Esophagus squamous epithelium (tissue), 5 donors: ENCODE measurements around the gene CDK6. TPM values are rescaled to one million over a fixed set of nuclear protein-coding genes. Genes with fewer than 3 reads are reported as not detected.

Experiments used
- DNase-seq: peaks from one replicate; lab custom pipeline; 2025; lab: John Stamatoyannopoulos, UW
- H3K27ac ChIP-seq, 4 donors: fragments of 200-600 bp; sonication (generic); one replicate each; pipeline ENCODE4 v1.5.1; 2016 to 2019; ENCODE audit warnings: mild to moderate bottlenecking in 1 of 4
- H3K27me3 ChIP-seq, 4 donors: fragments of 200-600 bp; sonication (generic); 1 replicate in 3 of 4; 2 replicates in 1 of 4; pipeline versions ENCODE4 v1.5.1 to v1.6.0; 2017 to 2021; ENCODE audit warnings: antibody characterized with exemption in 1 of 4
- H3K36me3 ChIP-seq, 3 donors: fragments of 200-600 bp; sonication (generic); one replicate each; pipeline ENCODE4 v1.5.1; 2016 to 2019
- H3K4me1 ChIP-seq, 3 donors: fragments of 200-600 bp; sonication (generic); one replicate each; pipeline ENCODE4 v1.5.1; 2017 to 2019
- H3K4me3 ChIP-seq, 4 donors: fragments of 200-600 bp; sonication (generic); 1 replicate in 3 of 4; 2 replicates in 1 of 4; pipeline ENCODE4 v1.5.1; 2016 to 2019; ENCODE audit warnings: mild to moderate bottlenecking in 2 of 4, moderate library complexity in 1 of 4
- H3K9me3 ChIP-seq, 3 donors: fragments of 200-600 bp; sonication (generic); one replicate each; pipeline ENCODE4 v1.5.1; 2016 to 2019
- POLR2A ChIP-seq, 4 donors: fragments of 450-650 bp; IDR thresholded peaks; one replicate each; pipeline ENCODE4 v1.6.1; 2017; ENCODE audit warnings: antibody characterized with exemption in 4 of 4, mild to moderate bottlenecking in 4 of 4, moderate library complexity in 3 of 4
- WGBS, 2 donors: methylation state at CpG; one replicate each; pipeline ENCODE4 v1.1.5; 2018; 5-methylcytosine and 5-hydroxymethylcytosine counted together
- intact Hi-C: fragments of 100-400 bp; cut with DNase I; formaldehyde crosslinking; loops from one replicate; pipeline ENCODE4 v1.15.0; 2022
- total RNA-seq, 4 donors: library from RNA; depleted of rRNA; stranded (reverse); fragments of >200 nt; gene quantifications; one replicate each; pipeline ENCODE4 v1.1.0, GENCODE V29; 2016
- TF ChIP-seq, protein P1 (sequence below), 6 experiments: fragments of 450-650 bp in 4 of 6; fragments of 200-600 bp in 2 of 6; sonication (generic) in 2 of 6; IDR thresholded peaks; one replicate each; pipeline ENCODE4 v1.5.1; 2016 to 2019; ENCODE audit warnings: antibody characterized with exemption in 6 of 6, mild to moderate bottlenecking in 4 of 6, moderate library complexity in 4 of 6
- donor health status: DM: yes; HTN: yes; CAD: no.

Gene CDK6
- total RNA-seq, 4 donors from 2014 or later = 15.6 to 59.2 (median 32.4) TPM

DNA sequence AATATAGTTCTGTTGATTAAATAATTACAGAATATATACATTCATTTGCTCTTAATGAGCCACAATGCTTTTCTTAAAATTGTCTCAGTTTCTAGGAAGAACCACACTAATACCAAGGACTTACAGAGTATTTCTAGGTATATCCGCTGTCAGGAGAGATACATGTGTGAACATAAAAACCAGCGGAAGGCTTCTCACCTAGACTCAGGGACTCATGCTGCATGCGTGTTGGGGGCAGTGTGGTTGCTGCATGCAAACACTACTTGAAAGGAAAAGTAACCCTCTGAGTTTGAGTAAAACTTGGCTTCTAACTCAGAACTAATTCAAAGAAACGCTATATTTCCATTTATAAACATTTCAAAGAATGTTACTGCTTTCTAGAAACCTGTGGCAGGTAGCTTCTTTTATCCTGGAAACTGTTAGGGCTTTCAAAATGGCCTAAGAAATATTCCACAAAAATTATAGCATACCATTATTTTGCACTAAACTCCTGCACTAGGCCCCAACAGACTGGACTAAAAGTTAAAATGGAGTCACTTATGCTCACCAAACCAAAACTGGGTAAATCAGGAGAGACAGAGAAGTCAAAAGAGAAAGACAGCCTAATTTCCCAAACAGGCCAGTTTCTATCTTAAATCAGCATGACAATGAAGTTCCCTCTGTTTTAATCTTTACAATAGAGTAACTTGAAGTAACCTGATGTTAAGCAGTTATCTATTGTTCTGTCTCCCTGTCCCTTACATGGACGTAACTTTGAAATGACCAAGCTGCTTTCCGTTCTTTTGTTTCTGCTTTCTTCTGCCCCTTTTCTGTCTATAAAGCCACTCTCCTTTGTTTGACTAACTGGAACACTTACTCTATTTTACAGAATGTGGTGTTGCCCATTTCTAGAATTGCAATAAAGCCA lies 151.0 kb downstream of the CDK6 start:
- no peak for TF ChIP-seq POLR2A (IDR thresholded peaks at IDR 0.05)
- TF ChIP-seq, protein P1, sequence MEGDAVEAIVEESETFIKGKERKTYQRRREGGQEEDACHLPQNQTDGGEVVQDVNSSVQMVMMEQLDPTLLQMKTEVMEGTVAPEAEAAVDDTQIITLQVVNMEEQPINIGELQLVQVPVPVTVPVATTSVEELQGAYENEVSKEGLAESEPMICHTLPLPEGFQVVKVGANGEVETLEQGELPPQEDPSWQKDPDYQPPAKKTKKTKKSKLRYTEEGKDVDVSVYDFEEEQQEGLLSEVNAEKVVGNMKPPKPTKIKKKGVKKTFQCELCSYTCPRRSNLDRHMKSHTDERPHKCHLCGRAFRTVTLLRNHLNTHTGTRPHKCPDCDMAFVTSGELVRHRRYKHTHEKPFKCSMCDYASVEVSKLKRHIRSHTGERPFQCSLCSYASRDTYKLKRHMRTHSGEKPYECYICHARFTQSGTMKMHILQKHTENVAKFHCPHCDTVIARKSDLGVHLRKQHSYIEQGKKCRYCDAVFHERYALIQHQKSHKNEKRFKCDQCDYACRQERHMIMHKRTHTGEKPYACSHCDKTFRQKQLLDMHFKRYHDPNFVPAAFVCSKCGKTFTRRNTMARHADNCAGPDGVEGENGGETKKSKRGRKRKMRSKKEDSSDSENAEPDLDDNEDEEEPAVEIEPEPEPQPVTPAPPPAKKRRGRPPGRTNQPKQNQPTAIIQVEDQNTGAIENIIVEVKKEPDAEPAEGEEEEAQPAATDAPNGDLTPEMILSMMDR (IDR thresholded peaks at IDR 0.05) = no peak
- no peak for DNase-seq
- WGBS, 2 donors = 86 to 90% methylated on average over 6 of the region's 6 CpGs
- Histone ChIP-seq H3K27me3 (no peaks in the 10 kb centered on the region), H3K4me3 (no peak overlapping the region), H3K9me3 (no peaks in the 10 kb centered on the region), H3K27ac (no peak overlapping the region), H3K4me1 (peaks cover 0 to 16% (median 5%) of the 10 kb centered on the region in 3 donors), H3K36me3 (no peaks in the 10 kb centered on the region)
- intact Hi-C loops = no loop called here

DNA sequence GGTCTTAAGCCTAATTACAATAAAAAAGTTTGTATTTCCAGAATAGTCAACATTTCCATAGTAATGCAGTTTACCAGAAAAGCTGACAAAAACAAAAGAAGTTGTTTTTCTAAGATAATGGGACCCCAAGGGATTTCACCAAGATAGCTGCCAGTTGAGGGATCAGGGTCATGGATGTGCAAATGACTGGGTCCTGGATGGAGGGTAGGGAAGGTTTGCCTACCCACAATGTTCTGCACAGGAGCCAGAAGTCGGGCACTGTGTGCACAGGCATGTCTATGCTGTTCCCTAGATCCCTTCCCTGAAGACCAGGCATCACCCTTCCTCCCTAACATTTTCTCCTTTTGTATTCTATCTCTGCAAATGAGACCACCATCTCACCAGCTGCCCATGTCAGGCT lies 152.1 kb downstream of the CDK6 start:
- TF ChIP-seq POLR2A (IDR thresholded peaks at IDR 0.05) = no peak
- TF ChIP-seq, protein P1 (IDR thresholded peaks at IDR 0.05) = no peak
- no peak overlapping the region for H3K27ac ChIP-seq

DNA sequence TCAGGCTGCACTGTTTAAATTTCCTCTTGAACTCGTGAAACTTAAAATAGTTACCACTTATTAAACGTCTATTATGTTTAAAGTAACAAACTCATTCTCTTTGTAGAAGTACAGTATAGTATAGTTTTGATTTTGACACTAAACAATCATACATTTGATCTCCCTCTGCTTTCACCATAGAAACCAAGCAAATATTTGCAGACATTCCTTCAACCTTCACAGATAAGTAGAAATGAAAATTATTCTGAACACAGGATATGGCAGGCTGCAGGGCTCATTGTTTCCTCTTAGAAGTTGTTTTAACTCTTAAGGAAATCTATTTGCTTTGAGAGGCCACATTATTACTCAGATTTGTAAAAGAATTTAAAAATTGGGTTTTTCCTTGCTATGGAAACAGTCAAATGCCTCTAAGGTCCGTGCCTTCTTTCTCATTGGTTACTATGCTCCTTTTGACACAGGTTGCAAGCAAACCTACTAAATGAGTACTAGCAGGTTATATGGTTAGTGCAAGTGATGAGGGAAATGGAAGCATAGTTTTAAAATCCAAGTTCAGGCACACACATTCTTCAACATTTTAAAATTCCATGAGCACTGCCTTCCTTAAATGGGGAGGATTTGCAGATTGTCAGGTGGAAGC lies 153.4 kb downstream of the CDK6 start:
- no peaks in the 10 kb centered on the region for H3K36me3 ChIP-seq
- no peak overlapping the region for H3K27ac ChIP-seq
- H3K4me1 ChIP-seq = peaks cover 0 to 16% (median 5%) of the 10 kb centered on the region in 3 donors
- no peaks in the 10 kb centered on the region for H3K9me3 ChIP-seq
- DNase-seq = no peak
- WGBS, 2 donors = 19 to 32% methylated on average over 3 of the region's 3 CpGs
- intact Hi-C loops = no loop called here
- H3K4me3 ChIP-seq = no peak overlapping the region
- TF ChIP-seq POLR2A (IDR thresholded peaks at IDR 0.05) = no peak
- TF ChIP-seq, protein P1 (IDR thresholded peaks at IDR 0.05) = no peak
- H3K27me3 ChIP-seq = no peaks in the 10 kb centered on the region

More for the DNA sequence above, 152.1 kb downstream of the CDK6 start:
- H3K4me1 ChIP-seq = peaks cover 0 to 16% (median 5%) of the 10 kb centered on the region in 3 donors
- intact Hi-C loops = no loop called here
- WGBS, 2 donors = 90 to 100% methylated on average over 1 of the region's 1 CpG
- no peak overlapping the region for H3K4me3 ChIP-seq
- H3K9me3 ChIP-seq = no peaks in the 10 kb centered on the region
- no peak for DNase-seq
- H3K27me3 ChIP-seq = no peaks in the 10 kb centered on the region
- no peaks in the 10 kb centered on the region for H3K36me3 ChIP-seq

DNA sequence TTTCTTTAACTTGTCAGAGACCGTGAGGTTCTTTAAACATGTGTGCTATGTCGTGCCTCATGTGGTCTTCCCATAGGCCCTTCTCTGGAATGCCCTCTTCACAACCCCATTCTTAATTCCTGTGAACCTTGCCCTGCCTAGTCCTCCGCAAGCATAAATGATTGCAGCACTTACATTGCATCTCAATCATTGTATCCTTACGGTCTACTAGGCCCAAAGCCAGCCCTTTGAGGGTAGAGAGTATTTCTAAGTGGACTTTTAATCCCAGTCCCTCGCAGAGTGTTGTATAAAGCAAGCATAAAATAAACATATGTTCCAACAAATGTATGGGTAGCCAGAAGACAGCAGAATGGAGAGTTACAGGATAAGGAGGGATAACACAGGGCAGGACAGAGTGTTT lies 154.0 kb downstream of the CDK6 start:
- H3K36me3 ChIP-seq = no peaks in the 10 kb centered on the region
- TF ChIP-seq, protein P1 (IDR thresholded peaks at IDR 0.05) = no peak
- TF ChIP-seq POLR2A (IDR thresholded peaks at IDR 0.05) = no peak
- no peak for DNase-seq
- no peaks in the 10 kb centered on the region for H3K9me3 ChIP-seq
- whole genome bisulfite sequencing, 2 donors = 79 to 87% methylated on average over 5 of the region's 5 CpGs
- H3K4me3 ChIP-seq = no peak overlapping the region
- H3K27me3 ChIP-seq = no peaks in the 10 kb centered on the region
- peaks cover 0 to 16% (median 5%) of the 10 kb centered on the region in 3 donors for H3K4me1 ChIP-seq
- no peak overlapping the region for H3K27ac ChIP-seq
- intact Hi-C loops = no loop called here

DNA sequence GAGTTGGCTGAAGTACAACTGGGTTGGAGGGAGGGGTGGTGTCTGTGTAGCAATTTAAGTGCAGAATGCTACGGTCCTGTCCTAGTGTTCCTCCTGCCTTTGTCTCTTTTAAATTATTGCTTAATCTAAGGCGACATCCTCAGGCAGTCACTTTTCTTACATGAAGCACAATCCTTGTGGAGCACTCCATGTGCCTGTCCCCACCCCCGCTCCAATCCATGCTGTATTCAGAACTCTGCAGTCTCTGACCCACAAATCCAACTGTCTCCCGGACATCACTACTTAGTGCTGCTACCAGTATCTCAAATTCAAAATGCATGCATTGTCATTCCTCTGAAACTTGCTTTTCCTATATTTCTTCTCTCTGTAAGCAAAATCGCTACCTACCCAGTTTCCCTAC lies 154.7 kb downstream of the CDK6 start:
- H3K27me3 ChIP-seq = no peaks in the 10 kb centered on the region
- peaks cover 0 to 16% (median 5%) of the 10 kb centered on the region in 3 donors for H3K4me1 ChIP-seq
- H3K4me3 ChIP-seq = no peak overlapping the region
- intact Hi-C loops = no loop called here
- WGBS, 2 donors = 74 to 83% methylated on average over 5 of the region's 5 CpGs
- no peak overlapping the region for H3K27ac ChIP-seq
- no peak for DNase-seq
- no peaks in the 10 kb centered on the region for H3K36me3 ChIP-seq
- TF ChIP-seq POLR2A (IDR thresholded peaks at IDR 0.05) = no peak
- TF ChIP-seq, protein P1 (IDR thresholded peaks at IDR 0.05) = no peak
- H3K9me3 ChIP-seq = no peaks in the 10 kb centered on the region
